ENCODE results near the gene TAMM41.

DNA sequence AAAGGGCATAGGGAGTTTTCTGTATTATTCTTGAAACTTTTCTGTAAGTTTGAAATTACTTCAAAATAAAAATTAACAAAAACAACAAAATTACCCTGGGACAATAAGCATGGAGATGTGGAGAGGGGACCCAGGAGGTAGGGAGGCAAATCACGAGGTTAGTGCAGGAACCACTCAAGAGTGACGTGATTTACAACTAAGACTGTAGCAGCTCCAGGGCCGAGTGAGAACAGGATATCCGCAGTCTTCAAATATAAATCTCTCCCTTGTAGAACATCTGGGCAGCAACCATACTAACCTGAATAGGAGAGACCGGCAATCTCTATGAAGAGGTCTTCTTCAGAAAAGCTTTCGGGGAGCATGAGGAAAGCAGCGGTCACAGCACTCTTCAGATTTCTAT lies 17.3 kb downstream of the TAMM41 start:
- TF ChIP-seq YY1 (IDR thresholded peaks at IDR 0.05; ENCODE audit: insufficient read depth, insufficient read length) (no peak), SUZ12 (IDR thresholded peaks at IDR 0.05; ENCODE audit: extremely low read depth, insufficient read depth, insufficient read length) (no peak), ZNF274 (IDR thresholded peaks at IDR 0.05; ENCODE audit: low read depth, low read length) (no peak)
